Psoas muscle (tissue), 8 donors: ENCODE data around the gene LRP1-AS. TPM values are rescaled to one million over a fixed set of nuclear protein-coding genes. Genes with fewer than 3 reads are reported as not detected.

Experiments
- ATAC-seq, 4 donors: fragments of 200-7000 bp; cut with Tn5 transposase; one replicate each; pipeline ENCODE4 v1.9.1; 2020; ENCODE audit warnings: moderate library complexity in 3 of 4, mild to moderate bottlenecking in 2 of 4
- DNase-seq, 2 donors: peaks; one replicate each; pipeline ENCODE4 v3.0.0-alpha.2; 2020
- H3K27ac ChIP-seq: fragments of 200-600 bp; one replicate; pipeline ENCODE4 v1.8.0; 2022
- H3K27me3 ChIP-seq, 3 donors: fragments of 200-600 bp in 1 of 3; one replicate each; pipeline versions ENCODE4 v1.6.1 to v1.8.0; 2013 to 2022; ENCODE audit warnings: low read length in 2 of 3, mild to moderate bottlenecking in 2 of 3, moderate library complexity in 1 of 3; ENCODE audit not compliant: insufficient read depth in 3 of 3
- H3K36me3 ChIP-seq, 2 donors: fragments of 200-600 bp in 1 of 2; one replicate each; pipeline versions ENCODE4 v1.6.1 to v1.8.0; 2013 to 2022; ENCODE audit warnings: low read depth in 1 of 2, mild to moderate bottlenecking in 1 of 2, moderate library complexity in 1 of 2; ENCODE audit not compliant: insufficient read depth in 1 of 2
- H3K4me1 ChIP-seq: fragments of 200-600 bp; one replicate; pipeline ENCODE4 v1.8.0; 2022
- H3K4me3 ChIP-seq: fragments of 200-600 bp; one replicate; pipeline ENCODE4 v1.8.0; 2022; ENCODE audit warnings: mild to moderate bottlenecking
- H3K9me3 ChIP-seq: fragments of 200-600 bp; one replicate; pipeline ENCODE4 v1.8.0; 2022
- CTCF ChIP-seq: fragments of 200-600 bp; IDR thresholded peaks from one replicate; pipeline ENCODE4 v1.8.0; 2022; ENCODE audit warnings: antibody characterized with exemption
- WGBS, 3 donors: extraction: QIAGEN DNeasy Blood & Tissue Kit; methylation state at CpG; one replicate each; pipeline versions ENCODE4 v1.1.6 to v1.1.7; 2013; 5-methylcytosine and 5-hydroxymethylcytosine counted together
- intact Hi-C, 2 donors: fragments of 100-400 bp; cut with DNase I; formaldehyde crosslinking; loops; one replicate each; pipeline versions ENCODE4 v1.11.0 to v1.14.2; 2022
- polyA plus RNA-seq, 3 donors: library from polyadenylated mRNA; stranded (reverse); fragments of 200-250 nt; gene quantifications; one replicate each; pipeline ENCODE4 v1.2.3, GENCODE V29; 2013
- total RNA-seq, 4 donors: library from RNA; stranded (reverse); fragmentation: NEBNext Ultra II Directional in 2 of 4; extraction: Animal tissue kit (Norgen Biotek cat#: 25700) in 2 of 4; gene quantifications; one replicate each; pipeline versions ENCODE4 v1.2.1 to v1.2.4, GENCODE V29; 2021 to 2023
- donor health status: healthy with polysubstance abuse.
- donor health status: DM: no; HTN: no; CAD: no; lungs with moderate emphysema.
- donor health status: Bipolar disorder and iron deficiency.
- donor health status: healthy.
- donor health status: DM: yes; HTN: yes; CAD: no.
- donor health status: DM: no; HTN: no; CAD: no.
- donor health status: DM: no; HTN: no; CAD: no.
- donor health status: DM: yes; HTN: yes; CAD: no.

Gene LRP1-AS
- total and polyA plus RNA-seq, 7 donors: not detected

GRCh38 chr12:57169969-57170368, 22.6 kb upstream of the LRP1-AS start:
- ATAC-seq: no peak
- Histone ChIP-seq H3K27me3 (no peaks in the 10 kb centered on the region), H3K4me1 (no peaks in the 10 kb centered on the region), H3K9me3 (no peaks in the 10 kb centered on the region), H3K36me3 (peaks cover 0 to 43% of the 10 kb centered on the region in 2 donors), H3K4me3 (no peak overlapping the region), H3K27ac (no peak overlapping the region)
- intact Hi-C loops: no loop called here
- TF ChIP-seq CTCF: no peak
- no peak for DNase-seq
- WGBS, 3 donors: 51 to 58% (median 51%) methylated on average over 7 of the region's 7 CpGs

- ATAC-seq (no peak), DNase-seq (no peak)
- H3K9me3 ChIP-seq: no peaks in the 10 kb centered on the region
- peaks cover 0 to 43% of the 10 kb centered on the region in 2 donors for H3K36me3 ChIP-seq
- intact Hi-C loops: no loop called here
- no peak for TF ChIP-seq CTCF
- H3K4me1 ChIP-seq: no peaks in the 10 kb centered on the region
- 84 to 88% (median 87%) methylated on average over 22 to 23 of the region's 23 CpGs for WGBS, 3 donors
- H3K4me3 ChIP-seq: no peak overlapping the region
- no peaks in the 10 kb centered on the region for H3K27me3 ChIP-seq
- H3K27ac ChIP-seq: no peak overlapping the region
Measured at GRCh38 chr12:57169046-57169795, 21.8 kb upstream of the LRP1-AS start.

GRCh38 chr12:57168058-57168457, 20.6 kb upstream of the LRP1-AS start:
- Histone ChIP-seq H3K27ac (no peak overlapping the region), H3K4me3 (no peak overlapping the region), H3K4me1 (no peaks in the 10 kb centered on the region), H3K27me3 (no peaks in the 10 kb centered on the region), H3K9me3 (no peaks in the 10 kb centered on the region), H3K36me3 (peaks cover 0 to 43% of the 10 kb centered on the region in 2 donors)
- intact Hi-C loops: no loop called here
- ATAC-seq (no peak), DNase-seq (no peak)
- WGBS, 3 donors: 80 to 83% (median 80%) methylated on average over 10 of the region's 10 CpGs
- TF ChIP-seq CTCF: no peak

GRCh38 chr12:57166971-57167371, 19.6 kb upstream of the LRP1-AS start:
- H3K27ac ChIP-seq: no peak overlapping the region
- no peaks in the 10 kb centered on the region for H3K9me3 ChIP-seq
- no peak for TF ChIP-seq CTCF
- H3K4me1 ChIP-seq: no peaks in the 10 kb centered on the region
- H3K27me3 ChIP-seq: no peaks in the 10 kb centered on the region
- WGBS, 3 donors: 68 to 71% (median 70%) methylated on average over 10 of the region's 10 CpGs
- DNase-seq (no peak), ATAC-seq (no peak)
- intact Hi-C loops: no loop called here
- H3K36me3 ChIP-seq: peaks cover 0 to 43% of the 10 kb centered on the region in 2 donors
- H3K4me3 ChIP-seq: no peak overlapping the region

- no peaks in the 10 kb centered on the region for H3K4me1 ChIP-seq
- intact Hi-C loops: no loop called here
- ATAC-seq: peak in 1 of 4 donors; percentile 20
- no peak for DNase-seq
- no peaks in the 10 kb centered on the region for H3K9me3 ChIP-seq
- WGBS, 3 donors: 78 to 79% (median 78%) methylated on average over 19 of the region's 19 CpGs
- no peak overlapping the region for H3K27ac ChIP-seq
- H3K4me3 ChIP-seq: no peak overlapping the region
- peaks cover 0 to 53% of the 10 kb centered on the region in 2 donors for H3K36me3 ChIP-seq
- no peaks in the 10 kb centered on the region for H3K27me3 ChIP-seq
- TF ChIP-seq CTCF: no peak
Measured at GRCh38 chr12:57165741-57166140, 18.3 kb upstream of the LRP1-AS start.
